ENCODE measurements around the gene NBPF9. TPM values are rescaled to one million over a fixed set of nuclear protein-coding genes. Genes with fewer than 3 reads are reported as not detected.
"Not testable (repeated sequence)": the region's sequence is repeated elsewhere in the genome, so short reads cannot be mapped to it uniquely, and the experiment has no call there.

Gene NBPF9
- total RNA-seq = 10 to 100 TPM; 36.4 to 37.4 TPM
- polyA plus RNA-seq (2013, experiment 1 of 2) = 23.4 TPM
- 27.0 TPM for polyA plus RNA-seq (2013, experiment 2 of 2)
- total RNA-seq = 18.3 to 76.6 (median 39.8) reads per million in 172 experiments

- H3K27ac ChIP-seq (ENCODE audit: low read depth in 1 of 2, low read length in 2 of 2); POLR2A ChIA-PET; H3K4me1 Mint-ChIP-seq (ENCODE audit: low read depth); H3K27me3 Mint-ChIP-seq; H3K36me3 ChIP-seq (ENCODE audit: insufficient read depth, low read length); H3K4me1 ChIP-seq (ENCODE audit: insufficient read depth, low read length); H3K27me3 ChIP-seq (ENCODE audit: control insufficient read depth in 1 of 2, insufficient read depth in 2 of 2, low read length in 2 of 2); intact Hi-C loops (cut with DNase I, micrococcal nuclease); H3K9me3 ChIP-seq (ENCODE audit: control insufficient read depth in 1 of 2, insufficient read depth in 1 of 2, low read length in 2 of 2); H3K9me3 Mint-ChIP-seq; H3K36me3 Mint-ChIP-seq (ENCODE audit: low read depth); CTCF ChIA-PET: not testable (repeated sequence)
- Mint-ChIP-seq H3K27ac (peak within 1 kb of the TSS; percentile 95), H3K4me3 (peak within 1 kb of the TSS; percentile 97)
- peak within 1 kb of the TSS; percentile 42 for H3K4me3 ChIP-seq (ENCODE audit: low read length)
- DNase-seq (peak; percentile 6 to 61 (median 34)), ATAC-seq (ENCODE audit: poor library complexity) (peak; percentile 95)
Measured at GRCh38 chr1:149103109-149104081, at the start of gene NBPF9. TSS of gene NBPF9 (minus strand) at chr1:149103551. CDS start at chr1:149082139, 21,412 bp downstream.

GRCh38 chr1:149149909-149150308 is 46.6 kb upstream of the NBPF9 start:
- H3K4me3 Mint-ChIP-seq; intact Hi-C loops (cut with DNase I, micrococcal nuclease); DNase-seq; H3K4me1 ChIP-seq (ENCODE audit: insufficient read depth, low read length); H3K27ac ChIP-seq (ENCODE audit: low read depth in 1 of 2, low read length in 2 of 2); CTCF ChIA-PET; H3K9me3 ChIP-seq (ENCODE audit: control insufficient read depth in 1 of 2, insufficient read depth in 1 of 2, low read length in 2 of 2); H3K9me3 Mint-ChIP-seq; H3K4me1 Mint-ChIP-seq (ENCODE audit: low read depth); H3K27me3 ChIP-seq (ENCODE audit: control insufficient read depth in 1 of 2, insufficient read depth in 2 of 2, low read length in 2 of 2); H3K27me3 Mint-ChIP-seq; H3K36me3 Mint-ChIP-seq (ENCODE audit: low read depth); H3K27ac Mint-ChIP-seq; H3K36me3 ChIP-seq (ENCODE audit: insufficient read depth, low read length); H3K4me3 ChIP-seq (ENCODE audit: low read length); POLR2A ChIA-PET; ATAC-seq (ENCODE audit: poor library complexity): not testable (repeated sequence)

GRCh38 chr1:149137585-149137984 is 34.2 kb upstream of the NBPF9 start:
- H3K9me3 Mint-ChIP-seq; H3K4me3 ChIP-seq (ENCODE audit: low read length); H3K4me1 ChIP-seq (ENCODE audit: insufficient read depth, low read length); intact Hi-C loops (cut with DNase I, micrococcal nuclease); POLR2A ChIA-PET; H3K27me3 Mint-ChIP-seq; DNase-seq; ATAC-seq (ENCODE audit: poor library complexity); H3K4me3 Mint-ChIP-seq; H3K36me3 Mint-ChIP-seq (ENCODE audit: low read depth); H3K27me3 ChIP-seq (ENCODE audit: control insufficient read depth in 1 of 2, insufficient read depth in 2 of 2, low read length in 2 of 2); H3K4me1 Mint-ChIP-seq (ENCODE audit: low read depth); CTCF ChIA-PET; H3K9me3 ChIP-seq (ENCODE audit: control insufficient read depth in 1 of 2, insufficient read depth in 1 of 2, low read length in 2 of 2); H3K27ac Mint-ChIP-seq; H3K27ac ChIP-seq (ENCODE audit: low read depth in 1 of 2, low read length in 2 of 2); H3K36me3 ChIP-seq (ENCODE audit: insufficient read depth, low read length): not testable (repeated sequence)

- H3K9me3 Mint-ChIP-seq; H3K4me1 Mint-ChIP-seq (ENCODE audit: low read depth); H3K4me3 ChIP-seq (ENCODE audit: low read length); ATAC-seq (ENCODE audit: poor library complexity); DNase-seq; H3K27me3 Mint-ChIP-seq; H3K4me3 Mint-ChIP-seq; H3K27me3 ChIP-seq (ENCODE audit: control insufficient read depth in 1 of 2, insufficient read depth in 2 of 2, low read length in 2 of 2); H3K9me3 ChIP-seq (ENCODE audit: control insufficient read depth in 1 of 2, insufficient read depth in 1 of 2, low read length in 2 of 2); H3K4me1 ChIP-seq (ENCODE audit: insufficient read depth, low read length); intact Hi-C loops (cut with DNase I, micrococcal nuclease); POLR2A ChIA-PET; H3K27ac Mint-ChIP-seq; CTCF ChIA-PET; H3K36me3 ChIP-seq (ENCODE audit: insufficient read depth, low read length); H3K27ac ChIP-seq (ENCODE audit: low read depth in 1 of 2, low read length in 2 of 2); H3K36me3 Mint-ChIP-seq (ENCODE audit: low read depth): not testable (repeated sequence)
Measured at GRCh38 chr1:149130938-149131337, 27.6 kb upstream of the NBPF9 start.

GRCh38 chr1:149129245-149129644 is 25.9 kb upstream of the NBPF9 start:
- H3K36me3 ChIP-seq (ENCODE audit: insufficient read depth, low read length); H3K4me3 ChIP-seq (ENCODE audit: low read length); H3K36me3 Mint-ChIP-seq (ENCODE audit: low read depth); H3K4me3 Mint-ChIP-seq; H3K27me3 ChIP-seq (ENCODE audit: control insufficient read depth in 1 of 2, insufficient read depth in 2 of 2, low read length in 2 of 2); H3K9me3 Mint-ChIP-seq; DNase-seq; H3K27me3 Mint-ChIP-seq; POLR2A ChIA-PET; CTCF ChIA-PET; H3K4me1 Mint-ChIP-seq (ENCODE audit: low read depth); H3K27ac ChIP-seq (ENCODE audit: low read depth in 1 of 2, low read length in 2 of 2); H3K4me1 ChIP-seq (ENCODE audit: insufficient read depth, low read length); intact Hi-C loops (cut with DNase I, micrococcal nuclease); H3K27ac Mint-ChIP-seq; H3K9me3 ChIP-seq (ENCODE audit: control insufficient read depth in 1 of 2, insufficient read depth in 1 of 2, low read length in 2 of 2): not testable (repeated sequence)
- ATAC-seq (ENCODE audit: poor library complexity) = peak; percentile 51

GRCh38 chr1:149126555-149127145 is 23.3 kb upstream of the NBPF9 start:
- H3K4me3 Mint-ChIP-seq; H3K36me3 ChIP-seq (ENCODE audit: insufficient read depth, low read length); POLR2A ChIA-PET; H3K27me3 Mint-ChIP-seq; CTCF ChIA-PET; H3K9me3 ChIP-seq (ENCODE audit: control insufficient read depth in 1 of 2, insufficient read depth in 1 of 2, low read length in 2 of 2); H3K27ac Mint-ChIP-seq; H3K27me3 ChIP-seq (ENCODE audit: control insufficient read depth in 1 of 2, insufficient read depth in 2 of 2, low read length in 2 of 2); ATAC-seq (ENCODE audit: poor library complexity); H3K4me3 ChIP-seq (ENCODE audit: low read length); intact Hi-C loops (cut with DNase I, micrococcal nuclease); H3K4me1 Mint-ChIP-seq (ENCODE audit: low read depth); H3K36me3 Mint-ChIP-seq (ENCODE audit: low read depth); H3K27ac ChIP-seq (ENCODE audit: low read depth in 1 of 2, low read length in 2 of 2); H3K4me1 ChIP-seq (ENCODE audit: insufficient read depth, low read length); H3K9me3 Mint-ChIP-seq: not testable (repeated sequence)
- peak in 1 of 14 experiments; percentile 9 for DNase-seq

All from CD4-positive, alpha-beta T cell (primary cell).